NK-92 treated with Interleukin-12 subunit alpha and Interleukin-12 subunit beta, amount 100 ng/mL, for 24 hours (cell line): Measurements from ENCODE around the gene TUBA3E.
"Not testable (repeated sequence)": the region's sequence is repeated elsewhere in the genome, so short reads cannot be mapped to it uniquely, and the experiment has no call there.

Experiments used
- DNase-seq: peaks from one replicate; lab custom pipeline; 2025; lab: John Stamatoyannopoulos, UW

The TUBA3E gene

DNA sequence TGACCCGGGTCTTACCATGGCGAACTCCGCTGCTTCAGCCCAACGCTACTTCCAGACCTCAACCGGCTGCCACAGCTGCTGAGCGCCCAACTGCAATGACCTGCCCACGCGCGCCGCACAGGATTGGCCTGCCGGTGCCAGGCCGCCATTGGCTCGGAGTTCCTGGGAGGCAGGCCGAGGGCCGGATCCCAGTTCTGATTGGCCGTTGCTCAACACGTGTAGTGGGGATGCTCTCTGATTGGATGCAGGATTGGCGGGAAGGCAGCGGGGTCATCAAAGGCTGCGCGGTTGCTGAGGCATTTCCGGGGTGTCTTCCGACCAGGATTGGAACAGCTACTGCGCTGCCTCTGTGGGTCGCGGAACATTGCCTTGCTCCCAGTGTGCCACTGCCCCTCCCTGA, at the start of gene TUBA3E:
Gene TUBA3E (minus strand): TSS at position 97 of the 400 bp plus-strand sequence. CDS start 79 bp downstream, at position 18.
- DNase-seq, result no peak

DNA sequence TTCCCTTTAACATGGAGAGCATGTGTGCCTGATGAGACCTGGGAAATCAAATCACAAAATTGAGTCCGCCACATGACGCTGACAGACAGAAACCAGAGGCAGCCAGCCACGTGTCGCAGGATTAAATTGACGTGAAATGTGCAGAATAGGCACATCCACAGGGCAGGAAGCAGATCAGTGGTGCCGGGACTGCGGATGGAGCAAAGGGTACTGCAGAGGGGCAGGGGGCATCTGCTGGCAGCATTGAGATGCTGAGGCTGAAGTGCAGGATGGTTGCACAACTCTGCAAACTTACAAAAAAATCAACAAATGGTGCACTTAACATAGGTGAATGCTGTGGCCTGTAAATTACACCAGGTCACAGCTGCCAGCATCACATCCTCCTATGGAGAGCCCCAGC, 48.2 kb upstream of the TUBA3E start:
- no peak for DNase-seq

DNA sequence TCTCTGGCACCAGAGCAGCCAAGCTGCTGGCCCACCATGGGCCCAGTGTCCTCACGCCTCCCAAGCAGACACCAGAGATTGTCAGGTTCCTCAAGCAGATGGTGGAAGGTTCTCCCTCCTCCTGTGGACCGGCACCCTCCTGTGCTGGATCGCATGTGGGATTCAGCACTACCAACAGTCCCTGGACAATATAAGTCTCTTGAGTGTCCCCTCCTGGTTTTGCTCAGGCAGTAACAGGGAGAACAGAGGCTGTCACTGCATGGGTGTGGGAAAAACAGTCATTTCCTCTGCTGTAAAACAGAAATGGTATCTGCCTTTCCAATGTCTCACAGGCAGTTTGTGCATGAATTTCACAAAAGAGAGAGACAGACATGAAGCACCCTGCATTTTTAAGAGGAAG, 47.7 kb upstream of the TUBA3E start:
- DNase-seq, result no peak

DNA sequence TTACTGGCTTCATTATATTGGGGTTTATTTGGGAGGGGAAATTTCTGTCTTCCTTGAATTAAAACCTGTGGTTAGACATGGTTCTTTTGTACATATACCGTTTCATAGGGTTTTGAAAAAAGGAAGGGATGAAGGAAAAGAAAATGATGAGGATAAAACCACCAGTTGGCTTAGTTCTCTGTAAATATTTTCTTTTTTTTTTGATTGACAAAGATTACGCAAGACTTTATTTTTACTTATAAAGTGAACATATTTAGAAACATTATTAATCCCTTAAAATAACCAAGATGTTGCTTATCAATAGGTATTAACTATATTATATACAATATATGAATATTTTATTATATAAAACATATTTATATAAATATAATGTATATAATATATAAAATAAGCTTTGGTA, 45.1 kb upstream of the TUBA3E start:
- DNase-seq, result no peak

DNA sequence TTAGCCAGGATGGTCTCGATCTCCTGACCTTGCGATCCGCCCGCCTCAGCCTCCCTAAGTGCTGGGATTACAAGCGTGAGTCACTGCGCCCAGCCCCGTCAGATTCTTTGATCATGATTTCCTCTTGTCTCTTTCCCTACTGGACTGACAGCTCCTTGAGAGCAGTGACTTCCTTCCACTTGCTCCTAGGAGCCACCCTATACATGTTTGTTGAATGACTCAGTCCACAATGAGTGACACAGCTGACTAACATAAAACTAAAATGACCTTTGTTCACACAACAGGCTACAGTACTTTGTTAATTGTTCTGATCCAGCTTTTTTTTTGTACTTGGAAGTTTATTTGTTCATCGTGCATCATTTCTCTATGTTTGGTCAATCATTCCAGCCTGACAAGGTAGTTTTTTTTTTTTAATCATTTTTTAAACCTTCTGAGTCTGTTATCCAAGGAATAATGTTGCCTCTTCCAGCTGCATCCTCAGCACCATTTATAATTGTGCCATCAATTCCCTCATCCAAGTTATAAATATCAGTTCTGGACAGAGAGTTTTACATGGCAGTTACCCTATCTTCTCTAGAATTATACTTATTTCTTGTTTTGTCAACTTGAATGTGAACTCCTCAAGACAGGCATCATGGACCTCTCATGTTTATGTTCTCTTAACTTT, 42.9 kb upstream of the TUBA3E start:
- no peak for DNase-seq

DNA sequence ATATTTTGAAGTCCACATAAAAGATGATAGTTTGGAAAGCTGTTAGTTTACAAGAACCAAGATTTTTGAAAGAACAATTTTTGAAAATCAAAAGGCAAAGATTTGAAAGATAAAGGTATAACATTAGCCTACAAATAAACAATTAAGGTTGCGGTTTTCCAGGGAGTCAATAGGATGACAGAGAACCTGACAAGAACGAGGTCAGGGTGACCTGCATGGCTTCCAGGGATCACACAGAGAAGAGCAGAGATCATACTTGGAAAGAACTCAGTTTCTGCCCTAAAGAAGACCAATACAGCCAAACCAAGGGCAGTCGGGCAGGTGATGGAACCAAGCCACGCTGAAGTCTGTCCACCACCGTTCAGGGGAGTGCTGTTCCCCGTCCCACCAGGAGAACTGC, 41.3 kb upstream of the TUBA3E start:
- DNase-seq, result not testable (repeated sequence)

DNA sequence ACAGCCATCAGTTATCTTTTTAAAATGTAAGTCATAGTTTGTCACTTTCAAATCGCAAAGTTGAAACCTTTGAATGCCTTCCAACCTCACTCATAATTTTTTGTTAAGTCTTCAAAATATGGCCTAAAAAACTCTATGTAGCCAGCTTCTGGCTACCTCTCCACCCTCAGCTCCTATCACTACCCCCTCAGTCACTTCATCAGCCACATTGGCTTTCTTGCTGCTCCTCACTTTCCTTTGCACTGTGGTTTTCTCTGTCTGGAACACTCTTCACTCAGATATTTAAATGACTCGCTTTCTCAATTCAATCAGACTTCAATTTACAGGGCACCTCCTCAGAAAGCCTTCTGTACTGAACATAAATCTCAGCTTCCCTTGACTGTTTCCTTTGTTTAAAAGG, 34.8 kb upstream of the TUBA3E start:
- DNase-seq, result not testable (repeated sequence)

DNA sequence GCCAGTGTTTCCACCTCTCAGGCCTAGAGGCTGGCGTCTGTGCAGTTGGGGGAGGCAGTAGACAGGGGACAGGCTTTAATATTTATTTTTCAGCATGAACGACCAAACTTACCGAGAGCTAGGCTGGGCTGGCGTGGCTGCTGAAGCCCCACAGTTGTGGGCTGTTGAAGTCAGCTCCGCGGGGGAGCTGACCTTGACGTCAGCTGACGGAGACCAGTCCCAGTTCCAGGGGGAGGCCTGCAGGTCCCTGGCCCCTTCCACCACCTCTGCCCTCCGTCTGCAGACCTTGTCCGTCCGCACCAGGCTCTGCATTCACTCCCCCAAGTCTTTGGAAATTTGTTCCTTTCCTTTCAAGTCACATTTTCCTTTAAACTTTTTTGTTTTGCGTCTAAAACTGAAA, 33.4 kb upstream of the TUBA3E start:
- DNase-seq, result no peak

DNA sequence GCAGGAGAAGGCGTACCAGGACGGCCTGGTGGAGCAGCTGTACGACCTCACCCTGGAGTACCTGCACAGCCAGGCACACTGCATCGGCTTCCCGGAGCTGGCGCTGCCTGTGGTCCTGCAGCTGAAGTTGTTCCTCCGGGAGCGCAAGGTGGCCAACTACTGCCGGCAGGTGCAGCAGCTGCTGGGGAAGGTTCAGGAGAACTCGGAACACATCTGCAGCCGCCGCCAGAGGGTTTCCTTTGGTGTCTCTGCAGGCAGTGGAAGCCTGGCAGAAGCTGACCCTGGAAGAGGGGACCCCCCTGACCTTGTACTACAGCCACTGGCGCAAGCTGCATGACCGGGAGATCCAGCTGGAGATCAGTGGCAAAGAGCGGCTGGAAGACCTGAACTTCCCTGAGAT, 32.7 kb upstream of the TUBA3E start:
- not testable (repeated sequence) for DNase-seq

DNA sequence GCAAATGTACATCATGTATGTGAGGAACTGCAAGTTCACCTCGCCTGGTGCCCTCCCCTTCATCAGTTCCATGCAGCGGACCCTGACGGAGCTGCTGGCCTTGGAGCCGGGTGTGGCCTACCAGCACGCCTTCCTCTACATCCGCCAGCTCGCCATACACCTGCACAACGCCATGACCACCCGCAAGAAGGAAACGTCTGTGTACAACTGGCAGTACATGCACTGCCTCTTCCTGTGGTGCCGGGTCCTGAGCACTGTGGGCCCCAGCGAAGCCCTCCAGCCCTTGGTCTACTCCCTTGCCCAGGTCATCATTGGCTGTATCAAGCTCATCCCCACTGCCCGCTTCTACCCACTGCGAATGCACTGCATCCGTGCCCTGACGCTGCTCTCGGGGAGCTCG, 32.1 kb upstream of the TUBA3E start:
- not testable (repeated sequence) for DNase-seq

DNA sequence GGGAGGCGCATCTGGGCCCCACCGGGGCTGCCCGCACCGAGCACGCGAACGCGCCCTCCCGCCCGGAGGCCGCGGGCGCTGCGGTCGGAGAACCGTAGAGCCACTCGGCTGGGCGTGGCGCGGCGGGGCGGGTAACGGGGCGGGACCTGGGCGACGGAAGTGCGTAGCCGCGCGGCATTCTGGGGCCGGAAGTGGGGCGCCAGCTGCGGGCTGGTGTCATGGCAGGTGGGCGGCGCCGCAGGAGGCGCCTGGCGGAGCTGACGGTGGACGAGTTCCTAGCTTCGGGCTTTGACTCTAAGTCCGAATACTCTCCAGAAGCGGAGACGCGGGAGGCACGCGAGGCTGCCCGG, 30.9 kb upstream of the TUBA3E start:
- not testable (repeated sequence) for DNase-seq

DNA sequence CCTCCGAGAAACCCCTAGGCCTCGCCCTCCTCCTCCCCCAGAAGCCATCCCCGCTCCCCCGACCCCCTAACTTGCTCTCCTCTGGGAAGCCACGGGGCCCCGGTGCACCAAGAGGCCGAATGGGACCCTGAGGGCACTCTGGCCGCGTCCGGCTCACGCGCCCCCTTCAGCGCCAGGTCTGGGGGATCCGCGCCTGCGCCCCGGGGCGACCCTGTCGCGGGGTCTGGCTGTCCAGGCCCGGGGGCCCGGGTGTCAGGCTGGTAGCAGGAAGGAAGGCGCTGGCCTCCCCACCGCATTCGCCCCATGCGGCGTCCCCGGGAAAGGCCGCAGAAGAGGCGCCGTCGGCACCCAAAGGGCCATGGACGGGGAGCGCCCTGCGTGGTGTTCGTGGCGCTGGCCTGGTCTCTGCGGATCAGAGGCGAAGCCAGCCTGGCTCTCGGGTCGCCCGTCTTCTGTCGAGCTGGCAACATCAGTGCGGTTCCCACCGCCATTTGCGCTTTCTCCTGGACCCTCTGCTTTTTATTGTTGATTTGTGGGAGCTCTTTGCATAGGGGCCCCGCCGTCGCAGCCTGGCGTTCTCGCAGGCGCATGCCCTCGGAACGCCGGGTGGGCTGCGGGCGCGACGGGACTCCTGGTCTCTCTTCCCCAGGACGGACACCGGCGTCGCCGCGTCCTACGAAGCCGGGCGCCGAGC, 30.4 kb upstream of the TUBA3E start:
- DNase-seq, result not testable (repeated sequence)

DNA sequence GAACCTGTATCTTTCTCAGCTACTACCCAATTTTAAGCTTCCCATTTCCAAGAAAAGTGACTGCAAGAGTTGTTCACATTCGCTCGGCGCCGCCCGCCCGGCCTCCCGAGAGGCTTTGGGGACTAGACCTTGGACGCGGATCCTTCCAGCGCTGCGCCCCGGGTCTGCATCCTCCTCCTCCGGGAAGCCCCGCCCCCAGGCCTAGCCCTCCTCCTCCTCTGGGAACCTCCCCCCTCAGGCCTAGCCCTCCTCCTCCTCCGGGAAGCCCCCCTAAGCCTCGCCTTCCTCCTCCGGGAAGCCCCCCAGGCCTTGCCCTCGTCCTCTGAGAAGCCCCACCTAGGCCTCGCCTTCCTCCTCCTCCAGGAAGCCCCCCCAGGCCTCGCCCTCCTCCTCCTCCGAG, 29.8 kb upstream of the TUBA3E start:
- not testable (repeated sequence) for DNase-seq

DNA sequence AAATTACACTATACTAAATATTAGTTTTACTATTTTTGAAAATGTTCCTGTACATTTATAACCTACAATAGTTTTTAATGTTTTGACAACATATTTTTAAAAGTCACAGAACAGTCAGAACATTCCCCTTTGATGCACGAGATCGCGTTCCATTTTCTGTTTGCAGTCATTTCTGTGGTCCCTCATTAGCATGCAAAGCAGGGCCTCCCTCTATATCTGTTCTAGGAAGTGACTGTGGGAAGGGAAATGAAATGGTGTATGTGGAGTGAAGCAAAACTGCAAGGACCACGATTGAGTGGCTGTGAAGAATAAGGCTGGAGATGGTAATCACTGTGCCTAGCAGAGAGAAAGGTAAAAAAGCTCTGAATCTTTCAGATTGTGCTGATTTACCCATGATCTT, 24.3 kb upstream of the TUBA3E start:
- not testable (repeated sequence) for DNase-seq

DNA sequence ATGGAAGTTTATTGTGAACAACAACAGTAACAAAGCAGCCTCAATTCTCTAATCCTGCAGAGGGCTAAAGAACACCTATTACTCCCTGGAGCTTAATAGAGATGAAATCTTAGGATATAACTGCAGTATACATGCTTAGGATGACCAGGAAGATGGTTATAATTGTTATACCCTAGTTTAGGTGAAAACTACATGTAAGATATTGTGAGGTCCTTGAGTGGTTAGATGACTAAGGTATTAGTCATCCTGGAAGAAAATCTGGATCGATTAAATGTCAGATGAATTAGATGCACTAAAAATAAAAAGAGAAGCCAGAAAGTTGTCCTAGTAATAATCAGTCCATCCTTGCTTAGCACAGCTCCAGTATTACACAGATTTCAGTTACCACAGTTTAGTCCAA, 22.3 kb upstream of the TUBA3E start:
- not testable (repeated sequence) for DNase-seq

DNA sequence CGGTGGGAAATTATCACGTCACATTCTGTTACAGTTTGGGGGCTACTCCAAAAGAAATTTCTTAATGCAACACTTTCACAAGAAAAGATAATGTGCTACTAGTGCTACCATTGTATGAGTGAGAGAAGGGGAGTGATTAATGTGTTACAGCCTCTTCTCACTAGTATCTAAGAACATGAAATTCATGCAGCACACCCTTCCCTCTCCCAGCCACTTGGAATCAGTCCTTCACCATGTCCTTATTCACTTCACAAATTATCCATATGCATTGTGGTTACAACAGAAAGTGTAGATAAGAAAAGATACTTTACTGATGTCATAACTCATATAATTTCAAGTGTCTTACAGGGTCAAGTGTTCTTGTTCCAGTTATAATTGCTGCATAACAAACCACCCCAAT, 20.9 kb upstream of the TUBA3E start:
- not testable (repeated sequence) for DNase-seq

DNA sequence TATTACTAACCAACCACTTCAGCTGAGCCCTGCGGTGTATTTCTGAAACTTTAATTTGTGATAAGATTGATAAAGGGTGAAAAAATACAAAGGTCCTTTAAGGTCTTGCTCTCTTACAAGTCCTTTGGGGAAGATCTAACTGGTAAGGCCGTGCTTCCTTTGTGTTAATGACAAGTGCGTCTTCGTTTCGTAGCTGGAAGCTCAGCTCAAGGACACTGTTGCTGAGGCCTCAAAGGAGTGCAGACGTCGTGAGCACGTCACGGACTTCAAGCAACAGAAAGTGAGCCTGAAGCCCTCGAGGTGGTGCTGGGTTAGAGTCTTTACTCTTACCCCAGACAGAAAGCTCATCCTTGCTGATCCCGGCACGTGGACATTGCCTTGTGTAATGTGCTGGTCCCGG, 8.8 kb upstream of the TUBA3E start:
- DNase-seq, result not testable (repeated sequence)

DNA sequence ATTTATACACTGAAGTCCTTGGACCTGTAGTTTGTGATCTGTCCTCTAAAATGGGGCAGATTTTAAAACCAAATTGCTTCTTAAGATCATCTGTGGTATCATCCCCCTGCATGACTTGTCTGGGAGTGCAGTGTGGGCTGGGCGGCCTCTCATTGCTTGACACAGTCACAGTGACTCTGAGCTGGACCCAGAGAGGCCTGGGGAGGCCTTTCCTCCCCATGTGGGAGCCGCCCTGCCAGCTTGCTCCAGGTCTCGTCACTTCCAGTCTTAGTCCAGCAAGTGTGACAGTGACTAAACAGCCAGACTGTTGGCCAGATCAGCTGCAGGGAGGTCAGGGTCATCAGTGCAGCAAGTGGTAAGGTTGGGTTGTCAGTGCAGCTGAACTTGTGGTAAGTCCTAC, 4.9 kb upstream of the TUBA3E start:
- not testable (repeated sequence) for DNase-seq

DNA sequence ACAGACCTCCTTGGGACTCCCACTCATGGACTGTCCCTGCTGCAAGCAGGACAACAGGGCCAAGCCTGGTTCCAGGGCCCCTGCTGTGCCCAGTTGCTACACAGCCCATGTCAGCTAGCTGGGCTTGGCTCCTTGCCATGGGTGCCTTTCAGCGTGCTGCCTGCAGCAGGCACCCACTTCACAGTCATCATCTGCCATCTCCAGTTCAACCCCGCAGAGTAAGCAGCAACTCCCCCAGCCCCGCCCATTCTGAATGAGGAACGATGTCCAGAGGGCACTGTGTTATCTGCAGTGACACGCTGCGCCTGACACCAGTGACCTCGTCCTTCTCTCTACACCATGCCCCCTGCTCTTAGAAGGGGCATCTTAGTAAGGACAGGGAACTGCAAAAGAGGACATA, 4.3 kb upstream of the TUBA3E start:
- DNase-seq, result not testable (repeated sequence)

DNA sequence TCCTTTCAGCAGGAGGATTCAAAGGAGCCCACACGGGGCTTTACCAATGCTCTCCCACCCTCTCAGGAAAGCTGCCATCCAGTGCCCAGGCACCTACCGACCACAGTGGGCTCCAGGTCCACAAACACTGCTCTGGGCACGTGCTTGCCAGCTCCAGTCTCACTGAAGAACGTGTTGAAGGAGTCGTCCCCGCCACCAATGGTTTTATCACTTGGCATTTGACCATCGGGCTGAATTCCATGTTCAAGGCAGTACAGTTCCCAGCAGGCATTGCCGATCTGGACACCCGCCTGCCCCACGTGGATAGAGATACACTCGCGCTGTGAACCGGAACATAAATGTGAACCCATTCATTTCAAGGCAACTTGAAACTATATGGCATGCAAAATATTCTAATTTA, 2.2 kb downstream of the TUBA3E start:
- DNase-seq, result not testable (repeated sequence)

DNA sequence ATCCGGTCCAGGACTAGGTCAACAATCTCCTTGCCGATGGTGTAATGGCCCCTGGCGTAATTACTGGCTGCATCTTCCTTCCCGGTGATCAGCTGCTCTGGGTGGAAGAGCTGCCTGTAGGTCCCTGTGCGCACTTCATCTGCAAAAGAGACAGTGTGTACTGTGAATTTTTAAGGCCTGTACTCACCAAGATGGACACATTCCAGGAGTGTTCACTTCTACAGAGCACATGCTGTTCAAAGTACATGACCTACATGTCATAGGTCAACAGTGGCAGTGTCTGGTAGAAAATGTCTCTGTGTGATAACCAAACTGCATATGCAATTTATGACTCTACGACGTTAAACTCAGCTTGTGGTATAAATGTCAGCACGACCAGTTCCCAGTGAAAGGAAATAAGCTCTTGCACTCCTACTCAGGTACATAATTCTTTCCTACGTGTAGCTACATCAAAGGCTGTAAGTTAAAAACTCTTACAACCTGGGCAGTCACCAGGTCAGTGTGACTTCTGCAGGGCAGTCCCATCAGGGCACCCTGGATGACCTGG, 3.1 kb downstream of the TUBA3E start:
- not testable (repeated sequence) for DNase-seq

DNA sequence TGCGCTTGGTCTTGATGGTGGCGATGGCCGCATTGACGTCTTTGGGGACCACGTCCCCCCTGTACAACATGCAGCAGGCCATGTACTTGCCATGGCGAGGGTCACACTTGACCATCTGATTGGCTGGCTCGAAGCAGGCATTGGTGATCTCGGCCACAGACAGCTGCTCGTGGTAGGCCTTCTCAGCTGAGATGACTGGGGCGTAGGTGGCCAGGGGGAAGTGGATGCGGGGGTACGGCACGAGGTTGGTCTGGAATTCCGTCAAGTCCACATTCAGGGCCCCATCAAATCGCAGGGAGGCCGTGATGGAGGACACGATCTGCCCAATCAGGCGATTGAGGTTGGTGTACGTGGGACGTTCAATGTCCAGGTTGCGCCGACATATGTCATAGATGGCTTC, 4.4 kb downstream of the TUBA3E start:
- DNase-seq, result not testable (repeated sequence)

DNA sequence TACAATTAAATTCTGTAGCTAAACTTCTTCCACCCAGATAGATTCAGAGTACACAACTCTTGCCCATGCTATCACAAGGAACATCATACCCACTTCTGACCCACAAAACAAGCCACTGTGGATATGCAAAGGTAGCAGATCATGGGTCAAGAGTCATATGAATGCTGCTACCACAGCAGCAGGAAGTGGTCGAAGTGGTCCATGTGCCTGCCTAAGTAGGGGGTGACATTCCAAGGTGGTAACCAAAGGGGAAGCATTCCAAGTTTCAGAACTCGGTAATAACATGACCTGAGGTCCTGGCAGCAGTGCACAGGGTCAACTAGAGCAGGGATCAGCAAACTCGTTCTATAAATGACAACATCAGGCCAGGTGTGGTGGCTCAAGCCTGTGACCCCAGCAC, 5.8 kb downstream of the TUBA3E start:
- DNase-seq, result not testable (repeated sequence)
